A673 (cell line): Measurements from ENCODE around the gene FRAS1.

ENCODE experiments used
- CTCF ChIP-seq: fragments of 300-800, 200-600 bp; sonication (generic); conservative IDR thresholded peaks from 2 replicates; pipeline ENCODE4 v1.5.1; 2017; ENCODE audit warnings: low read depth, mild to moderate bottlenecking, antibody characterized with exemption, low read length, moderate library complexity, mixed read lengths
- EZH2 ChIP-seq: fragments of 200-600 bp; sonication (generic); IDR thresholded peaks from 2 replicates; pipeline ENCODE4 v1.6.1; 2017; ENCODE audit warnings: borderline replicate concordance, low read depth, mild to moderate bottlenecking, mixed read lengths, antibody characterized with exemption, low read length; ENCODE audit not compliant: poor library complexity, severe bottlenecking

DNA sequence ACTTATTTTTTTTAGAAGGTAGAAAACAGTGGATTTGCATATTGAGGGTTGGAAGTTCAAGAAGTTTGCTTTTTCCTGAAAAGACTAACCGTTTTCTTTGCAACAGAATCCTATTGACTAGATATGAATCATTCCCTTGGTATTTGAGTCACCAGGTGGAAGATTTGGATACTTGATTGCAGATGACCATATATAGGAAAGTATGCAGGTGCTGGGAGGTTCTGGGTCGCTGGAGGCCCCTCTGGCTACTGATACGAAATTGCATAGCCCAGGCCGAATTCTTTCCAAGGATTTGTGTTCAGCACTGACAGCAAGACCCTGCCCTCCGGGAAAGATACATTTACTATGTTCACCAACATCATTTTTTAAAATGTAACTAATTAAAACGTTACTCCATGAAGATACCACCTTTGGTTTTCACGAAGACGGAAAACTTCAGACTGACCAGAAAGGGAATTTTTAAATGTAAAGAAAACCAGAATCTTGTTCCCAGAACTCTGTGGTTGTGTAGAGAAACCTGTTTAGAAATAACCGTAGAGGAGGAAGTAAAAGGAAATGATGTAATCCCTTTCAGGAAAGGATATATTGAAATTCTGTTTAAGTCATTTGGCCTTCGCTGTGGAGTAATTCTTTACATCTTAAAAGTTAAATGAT, 495.4 kb downstream of the FRAS1 start:
- TF ChIP-seq CTCF (no peak), EZH2 (no peak)
